ENCODE results near the gene CYB561.

DNA sequence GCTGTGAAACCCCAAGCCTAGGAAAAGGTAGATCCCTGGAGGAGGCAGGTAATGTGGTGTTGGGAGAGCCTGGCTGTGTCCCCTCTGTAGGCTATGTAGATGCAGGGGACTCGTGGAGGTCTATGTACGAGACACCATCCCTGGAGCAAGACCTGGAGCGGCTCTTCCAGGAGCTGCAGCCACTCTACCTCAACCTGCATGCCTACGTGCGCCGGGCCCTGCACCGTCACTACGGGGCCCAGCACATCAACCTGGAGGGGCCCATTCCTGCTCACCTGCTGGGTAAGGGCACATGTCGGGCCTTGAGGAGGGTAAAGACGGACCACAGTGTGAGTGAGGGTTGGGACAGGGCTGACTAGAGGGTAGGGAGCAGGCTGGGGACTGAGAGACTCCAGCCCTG, 42.7 kb upstream of the CYB561 start:
- TF ChIP-seq, protein P1, sequence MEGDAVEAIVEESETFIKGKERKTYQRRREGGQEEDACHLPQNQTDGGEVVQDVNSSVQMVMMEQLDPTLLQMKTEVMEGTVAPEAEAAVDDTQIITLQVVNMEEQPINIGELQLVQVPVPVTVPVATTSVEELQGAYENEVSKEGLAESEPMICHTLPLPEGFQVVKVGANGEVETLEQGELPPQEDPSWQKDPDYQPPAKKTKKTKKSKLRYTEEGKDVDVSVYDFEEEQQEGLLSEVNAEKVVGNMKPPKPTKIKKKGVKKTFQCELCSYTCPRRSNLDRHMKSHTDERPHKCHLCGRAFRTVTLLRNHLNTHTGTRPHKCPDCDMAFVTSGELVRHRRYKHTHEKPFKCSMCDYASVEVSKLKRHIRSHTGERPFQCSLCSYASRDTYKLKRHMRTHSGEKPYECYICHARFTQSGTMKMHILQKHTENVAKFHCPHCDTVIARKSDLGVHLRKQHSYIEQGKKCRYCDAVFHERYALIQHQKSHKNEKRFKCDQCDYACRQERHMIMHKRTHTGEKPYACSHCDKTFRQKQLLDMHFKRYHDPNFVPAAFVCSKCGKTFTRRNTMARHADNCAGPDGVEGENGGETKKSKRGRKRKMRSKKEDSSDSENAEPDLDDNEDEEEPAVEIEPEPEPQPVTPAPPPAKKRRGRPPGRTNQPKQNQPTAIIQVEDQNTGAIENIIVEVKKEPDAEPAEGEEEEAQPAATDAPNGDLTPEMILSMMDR (conservative IDR thresholded peaks at IDR 0.05; ENCODE audit: low read depth, low read length), result no peak
- TF ChIP-seq NFE2L2 (IDR thresholded peaks at IDR 0.05; ENCODE audit: low read depth, low read length) (no peak), POLR2A (IDR thresholded peaks at IDR 0.05; ENCODE audit: low read depth, low read length) (no peak), BHLHE40 (IDR thresholded peaks at IDR 0.05; ENCODE audit: low read depth, low read length) (no peak), RFX5 (IDR thresholded peaks at IDR 0.05; ENCODE audit: low read depth, low read length) (no peak), RAD21 (IDR thresholded peaks at IDR 0.05; ENCODE audit: low read length) (no peak), SMC3 (IDR thresholded peaks at IDR 0.05; ENCODE audit: low read depth, low read length) (no peak), FOS (IDR thresholded peaks at IDR 0.05; ENCODE audit: low read depth, low read length) (no peak), RCOR1 (IDR thresholded peaks at IDR 0.05; ENCODE audit: insufficient replicate concordance, low read length) (no peak), CEBPB (IDR thresholded peaks at IDR 0.05; ENCODE audit: low read depth, low read length) (no peak)
- TF ChIP-seq, protein P2, sequence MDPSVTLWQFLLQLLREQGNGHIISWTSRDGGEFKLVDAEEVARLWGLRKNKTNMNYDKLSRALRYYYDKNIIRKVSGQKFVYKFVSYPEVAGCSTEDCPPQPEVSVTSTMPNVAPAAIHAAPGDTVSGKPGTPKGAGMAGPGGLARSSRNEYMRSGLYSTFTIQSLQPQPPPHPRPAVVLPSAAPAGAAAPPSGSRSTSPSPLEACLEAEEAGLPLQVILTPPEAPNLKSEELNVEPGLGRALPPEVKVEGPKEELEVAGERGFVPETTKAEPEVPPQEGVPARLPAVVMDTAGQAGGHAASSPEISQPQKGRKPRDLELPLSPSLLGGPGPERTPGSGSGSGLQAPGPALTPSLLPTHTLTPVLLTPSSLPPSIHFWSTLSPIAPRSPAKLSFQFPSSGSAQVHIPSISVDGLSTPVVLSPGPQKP (IDR thresholded peaks at IDR 0.05; ENCODE audit: borderline replicate concordance, low read depth, low read length), result no peak
- TF ChIP-seq, protein P3, sequence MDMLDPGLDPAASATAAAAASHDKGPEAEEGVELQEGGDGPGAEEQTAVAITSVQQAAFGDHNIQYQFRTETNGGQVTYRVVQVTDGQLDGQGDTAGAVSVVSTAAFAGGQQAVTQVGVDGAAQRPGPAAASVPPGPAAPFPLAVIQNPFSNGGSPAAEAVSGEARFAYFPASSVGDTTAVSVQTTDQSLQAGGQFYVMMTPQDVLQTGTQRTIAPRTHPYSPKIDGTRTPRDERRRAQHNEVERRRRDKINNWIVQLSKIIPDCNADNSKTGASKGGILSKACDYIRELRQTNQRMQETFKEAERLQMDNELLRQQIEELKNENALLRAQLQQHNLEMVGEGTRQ (IDR thresholded peaks at IDR 0.05; ENCODE audit: low read depth, low read length), result no peak

Measured in IMR-90 (cell line).